OCI-LY7 (cell line): ENCODE data around the gene MAN1A1.

Experiments used
- EZH2phosphoT487 ChIP-seq: fragments of 200-600 bp; sonication (generic); IDR thresholded peaks from 2 replicates; pipeline ENCODE4 v1.6.1; 2018; ENCODE audit warnings: low read depth, borderline replicate concordance, mild to moderate bottlenecking, mixed run types, antibody characterized with exemption, low read length, moderate library complexity, mixed read lengths
- TF ChIP-seq, protein P1 (sequence below): fragments of 200-600 bp; sonication (generic); conservative IDR thresholded peaks from 2 replicates; pipeline ENCODE4 v1.5.1; 2014; ENCODE audit warnings: mild to moderate bottlenecking, antibody characterized with exemption, low read length, moderate library complexity, mixed read lengths

GRCh38 chr6:119355890-119356289, 6.3 kb upstream of the MAN1A1 start:
- TF ChIP-seq, protein P1, sequence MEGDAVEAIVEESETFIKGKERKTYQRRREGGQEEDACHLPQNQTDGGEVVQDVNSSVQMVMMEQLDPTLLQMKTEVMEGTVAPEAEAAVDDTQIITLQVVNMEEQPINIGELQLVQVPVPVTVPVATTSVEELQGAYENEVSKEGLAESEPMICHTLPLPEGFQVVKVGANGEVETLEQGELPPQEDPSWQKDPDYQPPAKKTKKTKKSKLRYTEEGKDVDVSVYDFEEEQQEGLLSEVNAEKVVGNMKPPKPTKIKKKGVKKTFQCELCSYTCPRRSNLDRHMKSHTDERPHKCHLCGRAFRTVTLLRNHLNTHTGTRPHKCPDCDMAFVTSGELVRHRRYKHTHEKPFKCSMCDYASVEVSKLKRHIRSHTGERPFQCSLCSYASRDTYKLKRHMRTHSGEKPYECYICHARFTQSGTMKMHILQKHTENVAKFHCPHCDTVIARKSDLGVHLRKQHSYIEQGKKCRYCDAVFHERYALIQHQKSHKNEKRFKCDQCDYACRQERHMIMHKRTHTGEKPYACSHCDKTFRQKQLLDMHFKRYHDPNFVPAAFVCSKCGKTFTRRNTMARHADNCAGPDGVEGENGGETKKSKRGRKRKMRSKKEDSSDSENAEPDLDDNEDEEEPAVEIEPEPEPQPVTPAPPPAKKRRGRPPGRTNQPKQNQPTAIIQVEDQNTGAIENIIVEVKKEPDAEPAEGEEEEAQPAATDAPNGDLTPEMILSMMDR = no peak
- no peak for TF ChIP-seq EZH2phosphoT487
